ENCODE measurements around the gene CLDN19. TPM values are rescaled to one million over a fixed set of nuclear protein-coding genes. Genes with fewer than 3 reads are reported as not detected.

CLDN19 gene
- total and polyA plus RNA-seq, 2 of the 8 experiments (the other 6 are each of a cell fraction or from before 2014, with no cell fraction given) = 9.7 to 17.2 TPM

DNA sequence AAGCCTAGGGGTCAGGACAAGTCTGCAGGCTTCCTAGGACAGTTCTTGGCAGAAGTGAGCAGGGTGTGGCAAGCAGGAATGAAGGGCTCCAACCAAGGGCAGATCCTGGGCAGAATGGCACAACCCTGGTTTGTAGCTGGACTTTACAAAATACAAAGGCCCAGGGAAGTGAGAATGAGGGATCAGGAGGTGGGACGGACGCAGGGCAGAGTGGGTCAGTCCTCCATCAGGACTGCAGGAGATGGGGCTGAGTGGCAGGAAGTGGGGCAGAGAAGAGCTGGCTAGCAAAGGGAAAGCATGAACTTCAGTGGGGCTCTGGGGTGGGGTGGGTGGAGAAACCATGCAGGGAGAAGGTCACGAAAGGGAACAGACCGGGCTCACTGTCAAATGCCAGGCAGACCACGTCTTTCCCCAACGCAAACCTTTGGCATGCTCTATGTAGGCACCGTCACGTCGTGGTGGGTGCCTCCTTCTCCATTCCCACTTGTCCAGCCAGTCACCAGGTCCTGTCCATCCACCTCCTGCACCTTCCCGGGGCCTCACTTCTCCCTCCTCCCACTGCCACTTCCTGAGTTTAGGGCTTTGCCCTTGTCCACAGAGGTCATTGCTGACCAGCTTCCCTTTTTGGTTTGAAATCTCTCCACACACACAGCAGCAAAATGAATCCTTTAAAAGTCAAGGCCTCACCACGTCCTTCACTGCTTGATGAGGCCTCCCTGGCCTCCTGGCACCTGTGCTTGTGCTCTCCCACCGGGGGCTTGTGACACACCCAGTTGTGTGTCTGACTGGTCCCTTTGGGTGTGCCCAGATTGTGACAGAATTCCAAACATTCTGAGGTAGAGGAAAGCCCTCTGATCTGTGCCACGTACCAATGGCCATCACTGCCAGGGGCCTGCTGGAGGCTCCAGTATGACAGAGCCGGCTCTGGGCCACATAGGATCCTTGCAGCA lies 8.7 kb upstream of the CLDN19 start:
- Histone ChIP-seq H3K4me1 (replicated peaks in 1 of 4; ENCODE audit: control insufficient read depth in 3 of 4, insufficient read depth in 4 of 4, low read length in 3 of 4) (no peaks in the 10 kb centered on the region; a peak in 1 of 7 replicates), H3K4me2 (ENCODE audit: insufficient read depth in 1 of 2, low read depth in 2 of 2, low read length in 2 of 2) (no peak overlapping the region), H2BK15ac (ENCODE audit: low read length) (no peak overlapping the region), H3K56ac (replicated peaks; ENCODE audit: insufficient read length, low read depth, low read length) (no peak overlapping the region), H4K5ac (ENCODE audit: insufficient read length, low read depth, low read length) (no peak overlapping the region), H3K36me3 (ENCODE audit: control insufficient read depth in 2 of 4, insufficient read depth in 4 of 4, low read length in 3 of 4) (peaks cover 19 to 49% (median 29%) of the 10 kb centered on the region in 4 experiments), H3K14ac (ENCODE audit: insufficient read length) (no peak overlapping the region), H3K27ac (ENCODE audit: low read depth, low read length) (no peak overlapping the region), H2BK12ac (ENCODE audit: low read depth, low read length) (no peak overlapping the region), H3K23ac (ENCODE audit: insufficient read length) (no peak overlapping the region), H2BK5ac (ENCODE audit: low read depth, low read length) (no peak overlapping the region), H3K79me1 (ENCODE audit: low read depth, low read length) (no peaks in the 10 kb centered on the region), H3K23me2 (ENCODE audit: low read depth, low read length) (no peaks in the 10 kb centered on the region), H3K4ac (replicated peaks; ENCODE audit: insufficient read length, low read depth, low read length) (no peak overlapping the region), H2AK5ac (ENCODE audit: low read depth, low read length) (no peak overlapping the region), H3K9me3 (ENCODE audit: insufficient read depth in 2 of 2, low read depth in 1 of 2, low read length in 1 of 2) (peaks cover 4 to 9% of the 10 kb centered on the region in 2 experiments; a peak in 3 of 4 replicates), H3K9ac (replicated peaks in 1 of 4; ENCODE audit: extremely low read depth in 1 of 4, low read depth in 3 of 4, low read length in 3 of 4) (no peak overlapping the region), H3K27me3 (replicated peaks in 1 of 4; ENCODE audit: control insufficient read depth in 3 of 4, extremely low read depth in 1 of 4, insufficient read depth in 3 of 4, low read length in 3 of 4) (no peaks in the 10 kb centered on the region), H4K91ac (replicated peaks; ENCODE audit: insufficient read length, low read length) (no peak overlapping the region), H3K79me2 (ENCODE audit: control insufficient read depth in 1 of 2, insufficient read depth in 2 of 2, low read length in 2 of 2) (no peaks in the 10 kb centered on the region), H4K20me1 (replicated peaks in 1 of 2; ENCODE audit: control insufficient read depth in 1 of 2, insufficient read depth in 2 of 2, low read length in 2 of 2) (peaks cover 0 to 4% of the 10 kb centered on the region in 2 experiments), H3K4me3 (ENCODE audit: extremely low read depth in 1 of 4, insufficient read depth in 2 of 4, low read depth in 3 of 4, low read length in 4 of 4) (no peak overlapping the region), H2BK20ac (ENCODE audit: low read length) (no peak overlapping the region), H2AFZ (ENCODE audit: low read length) (no peak overlapping the region), H4K8ac (ENCODE audit: extremely low read depth, insufficient read depth, low read length) (no peak overlapping the region), H2BK120ac (replicated peaks; ENCODE audit: low read depth, low read length) (no peak overlapping the region), H3K18ac (ENCODE audit: extremely low read depth, low read length) (no peak overlapping the region)
- CTCF ChIA-PET (ENCODE audit: partially characterized antibody) = interaction anchor here (0.5 to 9.8 kb wide), 8 partner anchors 9 to 170 kb away, joined by 3 to 77 read pairs (median 4); no protein-coding TSS in a partner anchor
- FAIRE-seq = no peak
- no peak for DNase-seq (ENCODE audit: low read depth in 1 of 2, low spot score in 2 of 2)
- POLR2A ChIA-PET (ENCODE audit: partially characterized antibody) = interaction anchor here (1.4 to 1.8 kb wide), 3 partner anchors 9 to 66 kb away, joined by 4 to 5 read pairs (median 4); partner anchors contain the start of genes C1orf50, CLDN19, P3H1 and YBX1
- no peak for TF ChIP-seq CTBP2 (IDR thresholded peaks at IDR 0.05; ENCODE audit: borderline replicate concordance, insufficient read depth, insufficient read length, low read length)
- TF ChIP-seq SP2 (IDR thresholded peaks at IDR 0.05; ENCODE audit: low read length) = no peak
- no peak for TF ChIP-seq CREB1 (IDR thresholded peaks at IDR 0.05)
- no peak for TF ChIP-seq BCL11A (IDR thresholded peaks at IDR 0.05; ENCODE audit: low read depth in 2 of 2, low read length in 2 of 2)
- WGBS, 2 experiments (ENCODE audit: extremely low coverage in 1 of 2, insufficient coverage in 1 of 2, insufficient read length in 1 of 2, insufficient replicate concordance in 2 of 2, low coverage in 1 of 2, low lambda C conversion rate in 2 of 2, missing lambda C conversion rate in 1 of 2) = 88% methylated on average over 14 of the region's 14 CpGs; no CpG with 5 or more reads in 1 of the 2 experiments

All from H1 (cell line).